WTC11 (cell line): ENCODE results near the gene PLA2G1B. TPM values are rescaled to one million over a fixed set of nuclear protein-coding genes. Genes with fewer than 3 reads are reported as not detected.

Source experiments
- ATAC-seq: fragments of 200-7000 bp; cut with Tn5 transposase; 2 replicates; pipeline ENCODE4 v1.10.0; 2021; ENCODE audit warnings: mild to moderate bottlenecking, moderate library complexity
- CTCF ChIA-PET: fragments of 300-600 bp; sonication (Branson Sonifier 250); formaldehyde crosslinking; loops from one replicate; lab custom pipeline; 2021; ENCODE audit warnings: antibody characterized with exemption; lab: Charles Lee
- POLR2A ChIA-PET: fragments of 350-600 bp; sonication (Branson Sonifier 250); formaldehyde crosslinking; loops from one replicate; lab custom pipeline; 2021; ENCODE audit warnings: antibody characterized with exemption; lab: Charles Lee
- DNase-seq: peaks from one replicate; pipeline ENCODE4 v3.0.0; 2021; ENCODE audit warnings: low spot score
- H3K27ac Mint-ChIP-seq: 2 replicates; pipeline ENCODE4 v1.8.0; 2021; ENCODE audit warnings: mixed read lengths
- H3K27me3 Mint-ChIP-seq: 2 replicates; pipeline ENCODE4 v1.8.0; 2021; ENCODE audit warnings: low read depth, mild to moderate bottlenecking, moderate library complexity, mixed read lengths
- H3K36me3 Mint-ChIP-seq: 2 replicates; pipeline ENCODE4 v1.8.0; 2021; ENCODE audit warnings: mixed read lengths
- H3K4me1 Mint-ChIP-seq: 2 replicates; pipeline ENCODE4 v1.8.0; 2022; ENCODE audit warnings: mixed read lengths
- H3K4me3 Mint-ChIP-seq: 2 replicates; pipeline ENCODE4 v1.8.0; 2021; ENCODE audit warnings: mild to moderate bottlenecking, moderate library complexity, mixed read lengths
- H3K9me3 Mint-ChIP-seq: 2 replicates; pipeline ENCODE4 v1.8.0; 2021; ENCODE audit warnings: mixed read lengths
- GTF2I ChIP-seq: fragments of 250-450 bp; sonication (Bioruptor Pico); conservative IDR thresholded peaks from 2 replicates; pipeline ENCODE4 v1.4.0; 2021; ENCODE audit warnings: mild to moderate bottlenecking
- HMGA2 ChIP-seq: fragments of 250-450 bp; sonication (Bioruptor Pico); IDR thresholded peaks from 2 replicates; pipeline ENCODE4 v1.4.0; 2021; ENCODE audit warnings: mild to moderate bottlenecking, moderate library complexity
- MXD4 ChIP-seq: fragments of 250-450 bp; sonication (Bioruptor Pico); IDR thresholded peaks from 2 replicates; pipeline ENCODE4 v1.8.0; 2021; ENCODE audit warnings: mild to moderate bottlenecking, moderate library complexity, borderline replicate concordance
- MYBL2 ChIP-seq: sonication (generic); formaldehyde crosslinking; IDR thresholded peaks from 2 replicates; pipeline ENCODE4 v1.8.1; 2023; ENCODE audit warnings: mild to moderate bottlenecking, moderate library complexity, missing genetic modification reagents
- PRDM15 ChIP-seq: sonication (generic); formaldehyde crosslinking; IDR thresholded peaks from 2 replicates; pipeline ENCODE4 v1.8.0; 2022; ENCODE audit warnings: missing genetic modification reagents
- PREB ChIP-seq: sonication (generic); formaldehyde crosslinking; IDR thresholded peaks from 2 replicates; pipeline ENCODE4 v1.8.1; 2022; ENCODE audit warnings: mild to moderate bottlenecking, missing genetic modification reagents, moderate library complexity, borderline replicate concordance
- PRRX2 ChIP-seq: fragments of 250-450 bp; sonication (Bioruptor Pico); IDR thresholded peaks from 2 replicates; pipeline ENCODE4 v1.8.0; 2021; ENCODE audit warnings: mild to moderate bottlenecking
- RELA ChIP-seq: sonication (generic); formaldehyde crosslinking; IDR thresholded peaks from 2 replicates; pipeline ENCODE4 v1.8.1; 2022; ENCODE audit warnings: missing genetic modification reagents, mild to moderate bottlenecking, borderline replicate concordance
- TCF7 ChIP-seq: sonication (generic); formaldehyde crosslinking; IDR thresholded peaks from 2 replicates; pipeline ENCODE4 v1.8.0; 2022; ENCODE audit warnings: mild to moderate bottlenecking, low read depth, missing genetic modification reagents, moderate library complexity
- USF2 ChIP-seq: sonication (generic); formaldehyde crosslinking; IDR thresholded peaks from 2 replicates; pipeline ENCODE4 v1.8.1; 2023; ENCODE audit warnings: mild to moderate bottlenecking, missing genetic modification reagents, moderate library complexity
- ZBTB21 ChIP-seq: sonication (generic); formaldehyde crosslinking; IDR thresholded peaks from 2 replicates; pipeline ENCODE4 v1.8.1; 2023; ENCODE audit warnings: mild to moderate bottlenecking, missing genetic modification reagents, borderline replicate concordance
- total RNA-seq: library from RNA; stranded (reverse); gene quantifications from 3 replicates; pipeline ENCODE4 v1.2.3, GENCODE V29; 2021
- TF ChIP-seq, protein P1 (sequence below): fragments of 250-450 bp; sonication (Bioruptor Pico); IDR thresholded peaks from 2 replicates; pipeline ENCODE4 v1.9.0; 2021; ENCODE audit warnings: mild to moderate bottlenecking, borderline replicate concordance
- TF ChIP-seq, protein P2 (sequence below): sonication (generic); formaldehyde crosslinking; IDR thresholded peaks from 2 replicates; pipeline ENCODE4 v1.8.0; 2023; ENCODE audit warnings: missing genetic modification reagents
- TF ChIP-seq, protein P3 (sequence below): sonication (generic); formaldehyde crosslinking; IDR thresholded peaks from 2 replicates; pipeline ENCODE4 v1.8.1; 2023; ENCODE audit warnings: mild to moderate bottlenecking, moderate library complexity, missing genetic modification reagents

PLA2G1B gene
- total RNA-seq, 1 experiment from 2014 or later: 1.8 TPM

GRCh38 chr12:120332041-120332440, 4.5 kb upstream of the PLA2G1B start:
- TF ChIP-seq HMGA2 (no peak), MXD4 (no peak), TCF7 (CRISPR knock-in tag) (no peak), ZBTB21 (no peak), GTF2I (CRISPR knock-in tag) (no peak), USF2 (CRISPR knock-in tag) (no peak), MYBL2 (CRISPR knock-in tag) (no peak), RELA (no peak), PRRX2 (CRISPR knock-in tag) (no peak), PRDM15 (CRISPR knock-in tag) (no peak), PREB (no peak)
- TF ChIP-seq, protein P1, sequence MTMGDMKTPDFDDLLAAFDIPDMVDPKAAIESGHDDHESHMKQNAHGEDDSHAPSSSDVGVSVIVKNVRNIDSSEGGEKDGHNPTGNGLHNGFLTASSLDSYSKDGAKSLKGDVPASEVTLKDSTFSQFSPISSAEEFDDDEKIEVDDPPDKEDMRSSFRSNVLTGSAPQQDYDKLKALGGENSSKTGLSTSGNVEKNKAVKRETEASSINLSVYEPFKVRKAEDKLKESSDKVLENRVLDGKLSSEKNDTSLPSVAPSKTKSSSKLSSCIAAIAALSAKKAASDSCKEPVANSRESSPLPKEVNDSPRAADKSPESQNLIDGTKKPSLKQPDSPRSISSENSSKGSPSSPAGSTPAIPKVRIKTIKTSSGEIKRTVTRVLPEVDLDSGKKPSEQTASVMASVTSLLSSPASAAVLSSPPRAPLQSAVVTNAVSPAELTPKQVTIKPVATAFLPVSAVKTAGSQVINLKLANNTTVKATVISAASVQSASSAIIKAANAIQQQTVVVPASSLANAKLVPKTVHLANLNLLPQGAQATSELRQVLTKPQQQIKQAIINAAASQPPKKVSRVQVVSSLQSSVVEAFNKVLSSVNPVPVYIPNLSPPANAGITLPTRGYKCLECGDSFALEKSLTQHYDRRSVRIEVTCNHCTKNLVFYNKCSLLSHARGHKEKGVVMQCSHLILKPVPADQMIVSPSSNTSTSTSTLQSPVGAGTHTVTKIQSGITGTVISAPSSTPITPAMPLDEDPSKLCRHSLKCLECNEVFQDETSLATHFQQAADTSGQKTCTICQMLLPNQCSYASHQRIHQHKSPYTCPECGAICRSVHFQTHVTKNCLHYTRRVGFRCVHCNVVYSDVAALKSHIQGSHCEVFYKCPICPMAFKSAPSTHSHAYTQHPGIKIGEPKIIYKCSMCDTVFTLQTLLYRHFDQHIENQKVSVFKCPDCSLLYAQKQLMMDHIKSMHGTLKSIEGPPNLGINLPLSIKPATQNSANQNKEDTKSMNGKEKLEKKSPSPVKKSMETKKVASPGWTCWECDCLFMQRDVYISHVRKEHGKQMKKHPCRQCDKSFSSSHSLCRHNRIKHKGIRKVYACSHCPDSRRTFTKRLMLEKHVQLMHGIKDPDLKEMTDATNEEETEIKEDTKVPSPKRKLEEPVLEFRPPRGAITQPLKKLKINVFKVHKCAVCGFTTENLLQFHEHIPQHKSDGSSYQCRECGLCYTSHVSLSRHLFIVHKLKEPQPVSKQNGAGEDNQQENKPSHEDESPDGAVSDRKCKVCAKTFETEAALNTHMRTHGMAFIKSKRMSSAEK (CRISPR knock-in tag): no peak
- TF ChIP-seq, protein P2, sequence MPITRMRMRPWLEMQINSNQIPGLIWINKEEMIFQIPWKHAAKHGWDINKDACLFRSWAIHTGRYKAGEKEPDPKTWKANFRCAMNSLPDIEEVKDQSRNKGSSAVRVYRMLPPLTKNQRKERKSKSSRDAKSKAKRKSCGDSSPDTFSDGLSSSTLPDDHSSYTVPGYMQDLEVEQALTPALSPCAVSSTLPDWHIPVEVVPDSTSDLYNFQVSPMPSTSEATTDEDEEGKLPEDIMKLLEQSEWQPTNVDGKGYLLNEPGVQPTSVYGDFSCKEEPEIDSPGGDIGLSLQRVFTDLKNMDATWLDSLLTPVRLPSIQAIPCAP (CRISPR knock-in tag): no peak
- TF ChIP-seq, protein P3, sequence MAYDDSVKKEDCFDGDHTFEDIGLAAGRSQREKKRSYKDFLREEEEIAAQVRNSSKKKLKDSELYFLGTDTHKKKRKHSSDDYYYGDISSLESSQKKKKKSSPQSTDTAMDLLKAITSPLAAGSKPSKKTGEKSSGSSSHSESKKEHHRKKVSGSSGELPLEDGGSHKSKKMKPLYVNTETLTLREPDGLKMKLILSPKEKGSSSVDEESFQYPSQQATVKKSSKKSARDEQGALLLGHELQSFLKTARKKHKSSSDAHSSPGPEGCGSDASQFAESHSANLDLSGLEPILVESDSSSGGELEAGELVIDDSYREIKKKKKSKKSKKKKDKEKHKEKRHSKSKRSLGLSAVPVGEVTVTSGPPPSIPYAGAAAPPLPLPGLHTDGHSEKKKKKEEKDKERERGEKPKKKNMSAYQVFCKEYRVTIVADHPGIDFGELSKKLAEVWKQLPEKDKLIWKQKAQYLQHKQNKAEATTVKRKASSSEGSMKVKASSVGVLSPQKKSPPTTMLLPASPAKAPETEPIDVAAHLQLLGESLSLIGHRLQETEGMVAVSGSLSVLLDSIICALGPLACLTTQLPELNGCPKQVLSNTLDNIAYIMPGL: no peak
- H3K9me3 Mint-ChIP-seq: peaks cover 16% of the 10 kb centered on the region
- CTCF ChIA-PET: interaction anchor here (1.4 kb wide), 1 partner anchor 15 kb away, joined by 5 read pairs; no protein-coding TSS in a partner anchor
- H3K4me3 Mint-ChIP-seq: no peak overlapping the region
- ATAC-seq (no peak), DNase-seq (no peak)
- H3K27me3 Mint-ChIP-seq: peaks cover 13% of the 10 kb centered on the region
- no peak overlapping the region for H3K27ac Mint-ChIP-seq
- POLR2A ChIA-PET: no interaction called here
- H3K4me1 Mint-ChIP-seq: no peaks in the 10 kb centered on the region
- H3K36me3 Mint-ChIP-seq: peaks cover 13% of the 10 kb centered on the region
